ENCODE results near the gene COL28A1. TPM values are rescaled to one million over a fixed set of nuclear protein-coding genes. Genes with fewer than 3 reads are reported as not detected.

Gene COL28A1
- total RNA-seq, 4 donors from 2014 or later, result 1.6 to 10.5 (median 3.2) TPM

DNA sequence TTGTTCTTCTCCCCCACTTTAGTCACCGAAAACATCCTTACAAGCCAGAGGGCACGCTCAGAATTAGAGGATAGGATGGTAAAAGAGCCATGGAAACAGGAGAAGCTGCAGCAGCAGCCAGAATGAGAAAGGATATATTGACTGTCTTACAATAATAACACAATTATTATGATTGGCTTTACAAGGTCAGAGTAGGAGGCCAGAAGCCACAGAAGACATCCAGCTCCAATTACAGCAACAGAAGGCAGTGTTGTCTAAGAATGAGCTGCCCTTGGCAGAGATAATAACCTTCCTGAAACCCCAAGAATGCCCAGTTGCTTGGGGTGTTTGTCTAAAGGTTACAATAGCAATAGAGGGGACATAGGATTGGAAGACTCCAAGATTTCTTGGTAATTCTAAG is 184.5 kb downstream of the COL28A1 start:
- WGBS, 2 donors, result 26 to 30% methylated on average over 2 of the region's 2 CpGs
- intact Hi-C loops (cut with DNase I; ENCODE audit: low total_unique reads), result no loop called here

DNA sequence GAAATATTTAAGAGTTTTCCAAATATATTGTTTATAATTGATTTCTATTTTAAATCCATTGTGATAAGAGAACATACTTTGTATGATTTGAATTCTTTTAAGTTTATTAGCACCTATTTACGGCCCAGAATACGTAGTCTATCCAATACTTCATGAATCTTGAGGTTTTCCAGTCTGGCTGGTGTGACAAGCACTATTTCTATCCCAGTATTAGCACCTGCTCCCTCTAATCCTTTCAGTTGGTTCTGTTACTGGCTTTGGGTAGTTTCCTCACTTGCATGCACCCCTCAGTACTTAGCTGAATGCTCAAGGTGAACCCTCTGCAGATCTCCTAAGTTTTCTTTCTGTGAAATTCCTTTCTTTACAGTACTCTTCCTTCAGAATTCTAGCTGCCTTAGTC is 186.5 kb downstream of the COL28A1 start:
- H3K4me3 ChIP-seq (ENCODE audit: low read depth, poor library complexity, severe bottlenecking), result no peak overlapping the region
- intact Hi-C loops (cut with DNase I; ENCODE audit: low total_unique reads), result no loop called here
- DNase-seq (ENCODE audit: low spot score in 2 of 2), result no peak
- TF ChIP-seq, protein P1, sequence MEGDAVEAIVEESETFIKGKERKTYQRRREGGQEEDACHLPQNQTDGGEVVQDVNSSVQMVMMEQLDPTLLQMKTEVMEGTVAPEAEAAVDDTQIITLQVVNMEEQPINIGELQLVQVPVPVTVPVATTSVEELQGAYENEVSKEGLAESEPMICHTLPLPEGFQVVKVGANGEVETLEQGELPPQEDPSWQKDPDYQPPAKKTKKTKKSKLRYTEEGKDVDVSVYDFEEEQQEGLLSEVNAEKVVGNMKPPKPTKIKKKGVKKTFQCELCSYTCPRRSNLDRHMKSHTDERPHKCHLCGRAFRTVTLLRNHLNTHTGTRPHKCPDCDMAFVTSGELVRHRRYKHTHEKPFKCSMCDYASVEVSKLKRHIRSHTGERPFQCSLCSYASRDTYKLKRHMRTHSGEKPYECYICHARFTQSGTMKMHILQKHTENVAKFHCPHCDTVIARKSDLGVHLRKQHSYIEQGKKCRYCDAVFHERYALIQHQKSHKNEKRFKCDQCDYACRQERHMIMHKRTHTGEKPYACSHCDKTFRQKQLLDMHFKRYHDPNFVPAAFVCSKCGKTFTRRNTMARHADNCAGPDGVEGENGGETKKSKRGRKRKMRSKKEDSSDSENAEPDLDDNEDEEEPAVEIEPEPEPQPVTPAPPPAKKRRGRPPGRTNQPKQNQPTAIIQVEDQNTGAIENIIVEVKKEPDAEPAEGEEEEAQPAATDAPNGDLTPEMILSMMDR (IDR thresholded peaks at IDR 0.05), result no peak
- TF ChIP-seq POLR2A (IDR thresholded peaks at IDR 0.05), result no peak
- WGBS, 2 donors, result 87 to 91% methylated on average over 2 of the region's 2 CpGs

More for the DNA sequence above, 184.5 kb downstream of the COL28A1 start:
- no peak for DNase-seq (ENCODE audit: low spot score in 2 of 2)
- H3K4me3 ChIP-seq (ENCODE audit: low read depth, poor library complexity, severe bottlenecking), result no peak overlapping the region
- TF ChIP-seq, protein P1 (IDR thresholded peaks at IDR 0.05), result no peak
- no peak for TF ChIP-seq POLR2A (IDR thresholded peaks at IDR 0.05)

DNA sequence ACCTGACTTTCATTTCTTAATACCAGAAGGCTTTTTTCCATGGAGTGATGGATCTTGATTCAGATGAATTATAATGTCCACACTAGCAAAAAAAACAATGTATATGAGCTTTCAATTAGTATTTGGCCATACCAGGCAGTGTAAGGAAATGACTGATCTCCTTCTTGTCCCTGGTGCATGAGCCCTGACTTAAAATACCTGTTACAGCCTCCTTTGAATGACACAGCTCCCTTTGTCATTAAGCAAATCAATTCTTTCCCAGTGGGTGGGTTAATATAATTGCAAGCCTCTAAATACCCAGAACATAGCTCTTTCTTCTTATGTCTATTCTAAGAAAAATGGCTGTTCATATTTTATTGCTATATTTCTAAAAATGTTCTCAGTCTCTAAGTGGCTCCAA is 188.6 kb downstream of the COL28A1 start:
- TF ChIP-seq POLR2A (IDR thresholded peaks at IDR 0.05), result no peak
- TF ChIP-seq, protein P1 (IDR thresholded peaks at IDR 0.05), result no peak
- DNase-seq (ENCODE audit: low spot score in 2 of 2), result no peak
- no peak overlapping the region for H3K4me3 ChIP-seq (ENCODE audit: low read depth, poor library complexity, severe bottlenecking)
- intact Hi-C loops (cut with DNase I; ENCODE audit: low total_unique reads), result no loop called here

DNA sequence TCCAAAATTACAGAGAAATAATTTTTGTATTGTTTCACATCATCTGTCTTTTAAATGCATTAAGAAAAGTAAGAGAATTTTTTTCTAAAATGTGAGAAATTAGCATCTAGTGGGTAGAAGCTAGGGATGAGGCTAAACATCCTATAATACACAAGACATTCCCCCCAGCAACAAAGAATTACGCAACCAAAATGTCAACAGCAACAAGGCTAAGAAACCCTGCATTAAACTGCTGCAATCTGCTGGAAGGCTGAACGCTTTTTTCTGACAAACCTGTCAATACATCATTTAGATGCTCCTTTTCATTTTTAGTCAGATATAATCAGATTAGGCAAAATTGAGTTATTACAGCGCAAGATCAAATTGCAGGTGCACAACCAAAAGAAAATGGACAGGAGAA is 191.1 kb downstream of the COL28A1 start:
- 86 to 88% methylated on average over 3 of the region's 3 CpGs for WGBS, 2 donors
- no peak for DNase-seq (ENCODE audit: low spot score in 2 of 2)
- intact Hi-C loops (cut with DNase I; ENCODE audit: low total_unique reads), result no loop called here
- H3K4me3 ChIP-seq (ENCODE audit: low read depth, poor library complexity, severe bottlenecking), result no peak overlapping the region
- TF ChIP-seq, protein P1 (IDR thresholded peaks at IDR 0.05), result no peak
- no peak for TF ChIP-seq POLR2A (IDR thresholded peaks at IDR 0.05)

DNA sequence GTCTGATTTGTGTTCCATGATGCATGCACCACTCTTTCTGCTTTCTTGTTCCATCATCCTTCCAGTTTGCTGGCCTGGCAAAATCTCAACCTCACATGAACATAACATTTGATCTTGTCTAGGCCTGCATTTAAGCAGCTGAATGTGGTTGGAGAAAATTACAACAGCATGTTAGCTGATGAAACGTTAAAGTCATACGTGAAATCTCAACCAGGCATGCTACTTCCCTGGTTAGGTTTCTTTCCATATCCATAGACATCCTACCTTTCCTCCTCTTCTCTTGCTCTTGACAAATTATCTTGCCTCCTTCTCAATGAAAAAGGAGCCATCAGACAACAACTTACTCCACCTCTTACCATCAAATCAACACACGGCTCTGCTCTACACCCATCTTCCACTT is 199.8 kb downstream of the COL28A1 start:
- no peak overlapping the region for H3K4me3 ChIP-seq (ENCODE audit: low read depth, poor library complexity, severe bottlenecking)
- intact Hi-C loops (cut with DNase I; ENCODE audit: low total_unique reads), result no loop called here
- no peak for TF ChIP-seq POLR2A (IDR thresholded peaks at IDR 0.05)
- TF ChIP-seq, protein P1 (IDR thresholded peaks at IDR 0.05), result no peak
- no peak for DNase-seq (ENCODE audit: low spot score in 2 of 2)
- WGBS, 2 donors, result 28 to 31% methylated on average over 3 of the region's 3 CpGs

DNA sequence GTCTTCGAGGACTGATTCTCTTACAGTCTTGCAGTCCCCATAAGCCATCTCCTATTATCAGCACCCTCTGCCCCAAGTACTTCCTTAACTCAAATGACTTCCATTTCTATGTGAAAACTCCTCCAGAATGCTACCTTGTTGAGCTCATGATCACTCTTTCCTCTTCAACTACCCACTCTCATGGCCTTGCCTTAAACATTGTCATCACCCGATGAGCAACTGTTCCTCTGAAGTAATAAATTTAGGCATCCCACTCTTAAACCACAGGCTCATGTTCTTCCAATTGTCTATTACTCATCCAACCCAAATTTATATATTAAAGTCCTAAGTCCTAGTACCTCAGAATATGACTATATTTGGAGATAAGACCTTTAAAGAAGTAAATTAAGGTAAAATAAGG is 200.5 kb downstream of the COL28A1 start:
- TF ChIP-seq, protein P1 (IDR thresholded peaks at IDR 0.05), result no peak
- TF ChIP-seq POLR2A (IDR thresholded peaks at IDR 0.05), result no peak
- intact Hi-C loops (cut with DNase I; ENCODE audit: low total_unique reads), result no loop called here
- H3K4me3 ChIP-seq (ENCODE audit: low read depth, poor library complexity, severe bottlenecking), result no peak overlapping the region
- no peak for DNase-seq (ENCODE audit: low spot score in 2 of 2)
- WGBS, 2 donors, result 84% methylated on average over 2 of the region's 2 CpGs

Data from lower leg skin (tissue), 4 donors.